HCT116 (cell line): ENCODE results near the gene PXYLP1. TPM values are rescaled to one million over a fixed set of nuclear protein-coding genes. Genes with fewer than 3 reads are reported as not detected.

Source experiments
- ATAC-seq: fragments of 200-7000 bp; cut with Tn5 transposase; 2 replicates; pipeline ENCODE4 v1.9.1; 2020; ENCODE audit warnings: mild to moderate bottlenecking, moderate library complexity
- BruUV-seq: library from RNA; stranded (reverse); fragments of 400-500 nt; replicated peaks from 2 replicates; lab custom pipeline; 2021; lab: Mats Ljungman, UMichigan
- CTCF ChIA-PET: fragments of 300-600 bp; sonication (Branson Sonifier 250); formaldehyde crosslinking; loops from one replicate; lab custom pipeline; 2021; ENCODE audit warnings: antibody characterized with exemption; lab: Charles Lee
- POLR2A ChIA-PET: fragments of 300-600, 350-600 bp; sonication (Branson Sonifier 250); formaldehyde crosslinking; loops from one replicate; lab custom pipeline; 2021; ENCODE audit warnings: antibody characterized with exemption; lab: Charles Lee
- RAD21 ChIA-PET, 2 experiments: fragments of 300-600 bp; sonication (Branson Sonifier 250); formaldehyde crosslinking; loops; one replicate each; lab custom pipeline; 2023; ENCODE audit warnings: low total read pairs in 2 of 2; ENCODE audit not compliant: uncharacterized antibody in 2 of 2, unreplicated experiment in 2 of 2, low non-redundant PET in 1 of 2; lab: Charles Lee
- DNase-seq: peaks from one replicate; pipeline ENCODE4 v3.0.0-alpha.2; 2010; ENCODE audit warnings: low read depth, low spot score
- H2AFZ ChIP-seq: fragments of 200-600 bp; shearing (Covaris generic), sonication (generic); 2 replicates; pipeline ENCODE4 v1.6.1; 2017; ENCODE audit warnings: low read depth, mixed run types, mixed read lengths, antibody characterized with exemption, low read length; ENCODE audit not compliant: poor library complexity, severe bottlenecking
- H3K27ac ChIP-seq: 2 replicates; pipeline ENCODE4 v1.5.1; 2012; ENCODE audit warnings: low read depth, low read length
- H3K27me3 ChIP-seq: fragments of 200-600 bp; sonication (generic); 2 replicates; pipeline ENCODE4 v1.6.1; 2016; ENCODE audit warnings: mixed run types, low read length, mixed read lengths; ENCODE audit not compliant: insufficient read depth
- H3K36me3 ChIP-seq, 2 experiments: fragments of 200-500 bp in 1 of 2; fragments of 200-600 bp in 1 of 2; sonication (Bioruptor generic) in 1 of 2; sonication (generic) in 1 of 2; 2 replicates each; pipeline versions ENCODE4 v1.5.1 to v1.6.1; 2014 to 2016; ENCODE audit warnings: low read length in 2 of 2, inconsistent platforms in 1 of 2, mixed read lengths in 1 of 2, mixed run types in 1 of 2; ENCODE audit not compliant: insufficient read depth in 2 of 2, control insufficient read depth in 1 of 2
- H3K4me1 ChIP-seq, 2 experiments: fragments of 200-600 bp in 1 of 2; sonication (generic) in 1 of 2; 2 replicates each; pipeline versions ENCODE4 v1.5.1 to v1.6.1; 2012 to 2017; ENCODE audit warnings: low read length in 2 of 2, inconsistent platforms in 1 of 2, mild to moderate bottlenecking in 1 of 2, mixed read lengths in 1 of 2, mixed run types in 1 of 2, moderate library complexity in 1 of 2; ENCODE audit not compliant: insufficient read depth in 2 of 2, control insufficient read depth in 1 of 2
- H3K4me2 ChIP-seq: fragments of 200-600 bp; sonication (generic); 2 replicates; pipeline ENCODE4 v1.6.1; 2017; ENCODE audit warnings: mixed run types, low read length, mixed read lengths
- H3K4me3 ChIP-seq, 2 experiments: fragments of 200-600 bp in 1 of 2; sonication (generic) in 1 of 2; replicated peaks in 1 of 2; 2 replicates each; pipeline ENCODE4 v1.5.1; 2011 to 2016; ENCODE audit warnings: low read length in 2 of 2, control low read depth in 1 of 2, low read depth in 1 of 2, mild to moderate bottlenecking in 1 of 2, mixed read lengths in 1 of 2, mixed run types in 1 of 2
- H3K79me2 ChIP-seq: fragments of 200-600 bp; sonication (generic); 2 replicates; pipeline ENCODE4 v1.6.1; 2017; ENCODE audit warnings: mild to moderate bottlenecking, mixed run types, low read length, moderate library complexity, mixed read lengths; ENCODE audit not compliant: insufficient read depth
- H3K9ac ChIP-seq: fragments of 200-600 bp; sonication (generic); 2 replicates; pipeline ENCODE4 v1.6.1; 2016; ENCODE audit warnings: low read length, mixed read lengths
- H3K9me2 ChIP-seq: fragments of 200-600 bp; sonication (generic), shearing (Covaris generic); 2 replicates; pipeline ENCODE4 v1.6.1; 2017; ENCODE audit warnings: mixed run types, mild to moderate bottlenecking, moderate library complexity; ENCODE audit not compliant: insufficient read depth
- H3K9me3 ChIP-seq, 2 experiments: fragments of 200-500 bp in 1 of 2; fragments of 200-600 bp in 1 of 2; sonication (Bioruptor generic) in 1 of 2; sonication (generic) in 1 of 2; 2 replicates each; pipeline ENCODE4 v1.6.1; 2014 to 2017; ENCODE audit warnings: low read length in 2 of 2, mixed read lengths in 2 of 2, inconsistent platforms in 1 of 2, low read depth in 1 of 2, mild to moderate bottlenecking in 1 of 2, mixed run types in 1 of 2, moderate library complexity in 1 of 2; ENCODE audit not compliant: control insufficient read depth in 1 of 2, insufficient read depth in 1 of 2
- H4K20me1 ChIP-seq: fragments of 200-600 bp; sonication (generic), shearing (Covaris generic); 2 replicates; pipeline ENCODE4 v1.6.1; 2017; ENCODE audit warnings: mixed run types, mild to moderate bottlenecking, moderate library complexity; ENCODE audit not compliant: insufficient read depth
- EZH2phosphoT487 ChIP-seq: fragments of 200-600 bp; IDR thresholded peaks from 2 replicates; pipeline ENCODE4 v1.6.1; 2018; ENCODE audit warnings: antibody characterized with exemption, borderline replicate concordance
- POLR2AphosphoS5 ChIP-seq: IDR thresholded peaks from 2 replicates; pipeline ENCODE4 v1.6.1; 2011; ENCODE audit warnings: mild to moderate bottlenecking, low read depth, low read length, moderate library complexity
- RAD21 ChIP-seq: IDR thresholded peaks from 2 replicates; pipeline ENCODE4 v1.6.1; 2012; ENCODE audit warnings: low read depth, mild to moderate bottlenecking
- SIN3A ChIP-seq: IDR thresholded peaks from 2 replicates; pipeline ENCODE4 v1.6.1; 2012; ENCODE audit warnings: low read depth
- ZFX ChIP-seq: fragments of 450-650 bp; IDR thresholded peaks from 2 replicates; pipeline ENCODE4 v1.6.1; 2017
- intact Hi-C: fragments of 100-400 bp; cut with micrococcal nuclease; formaldehyde crosslinking; loops from 2 replicates; pipeline ENCODE4 v1.10.0; 2022
- total RNA-seq: library from RNA; stranded (reverse); gene quantifications from one replicate; pipeline ENCODE4 v1.2.1, GENCODE V29; 2021; ENCODE audit not compliant: unreplicated experiment
- TF ChIP-seq, protein P1 (sequence below): IDR thresholded peaks from 2 replicates; pipeline ENCODE4 v1.6.1; 2011; ENCODE audit warnings: mild to moderate bottlenecking, low read length, moderate library complexity; ENCODE audit not compliant: insufficient replicate concordance; ENCODE audit errors: extremely low read depth

Gene PXYLP1
- total RNA-seq, 1 experiment from 2014 or later, result 15.3 TPM

DNA sequence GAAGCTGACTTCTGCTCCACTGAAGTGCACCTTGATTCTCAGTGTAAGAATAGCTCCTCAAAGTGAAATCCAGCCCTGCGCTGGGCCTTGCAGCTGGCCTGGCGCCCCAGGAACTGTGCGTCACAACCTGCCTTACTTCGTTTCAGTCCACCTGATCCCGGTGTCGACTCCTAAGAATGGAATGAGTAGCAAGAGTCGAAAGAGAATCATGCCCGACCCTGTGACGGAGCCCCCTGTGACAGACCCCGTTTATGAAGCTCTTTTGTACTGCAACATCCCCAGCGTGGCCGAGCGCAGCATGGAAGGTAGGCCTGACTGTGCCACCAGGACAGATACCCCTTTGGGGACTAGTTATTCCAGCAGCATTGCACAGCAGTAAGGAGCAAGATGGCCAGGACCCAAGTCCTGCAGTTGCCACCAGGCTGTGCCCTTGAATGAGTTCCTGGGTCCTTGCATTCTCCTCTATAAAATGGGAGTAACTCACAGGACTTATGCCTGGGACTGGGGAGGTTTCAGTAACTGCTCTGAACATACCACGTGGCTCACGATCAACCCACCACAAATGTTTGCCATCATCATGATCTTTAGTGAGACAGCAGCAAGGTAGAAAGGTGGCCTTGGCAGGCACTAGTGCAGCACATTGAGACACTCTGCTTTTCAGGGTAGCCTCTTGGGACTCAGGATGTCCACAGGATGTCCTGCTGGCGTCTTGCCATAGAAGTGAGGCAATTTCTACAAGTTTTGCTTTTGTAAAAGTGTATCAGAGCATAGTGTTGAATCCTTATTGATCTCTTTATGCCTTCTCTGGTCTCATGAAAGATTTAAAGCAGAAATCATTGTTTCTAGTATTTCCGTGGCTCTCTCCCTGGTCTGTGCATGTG is 46.8 kb downstream of the PXYLP1 start:
- no peak overlapping the region for H3K4me3 ChIP-seq
- TF ChIP-seq EZH2phosphoT487 (no peak), SIN3A (no peak), ZFX (no peak), RAD21 (no peak), POLR2AphosphoS5 (no peak)
- TF ChIP-seq, protein P1, sequence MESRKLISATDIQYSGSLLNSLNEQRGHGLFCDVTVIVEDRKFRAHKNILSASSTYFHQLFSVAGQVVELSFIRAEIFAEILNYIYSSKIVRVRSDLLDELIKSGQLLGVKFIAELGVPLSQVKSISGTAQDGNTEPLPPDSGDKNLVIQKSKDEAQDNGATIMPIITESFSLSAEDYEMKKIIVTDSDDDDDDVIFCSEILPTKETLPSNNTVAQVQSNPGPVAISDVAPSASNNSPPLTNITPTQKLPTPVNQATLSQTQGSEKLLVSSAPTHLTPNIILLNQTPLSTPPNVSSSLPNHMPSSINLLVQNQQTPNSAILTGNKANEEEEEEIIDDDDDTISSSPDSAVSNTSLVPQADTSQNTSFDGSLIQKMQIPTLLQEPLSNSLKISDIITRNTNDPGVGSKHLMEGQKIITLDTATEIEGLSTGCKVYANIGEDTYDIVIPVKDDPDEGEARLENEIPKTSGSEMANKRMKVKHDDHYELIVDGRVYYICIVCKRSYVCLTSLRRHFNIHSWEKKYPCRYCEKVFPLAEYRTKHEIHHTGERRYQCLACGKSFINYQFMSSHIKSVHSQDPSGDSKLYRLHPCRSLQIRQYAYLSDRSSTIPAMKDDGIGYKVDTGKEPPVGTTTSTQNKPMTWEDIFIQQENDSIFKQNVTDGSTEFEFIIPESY, result no peak
- TF ChIP-seq, all 23 proteins: peak for 0
- CTCF ChIA-PET, result no interaction called here
- RAD21 ChIA-PET, result no interaction called here
- BruUV-seq, result no TSS peak
- Histone ChIP-seq H4K20me1 (no peaks in the 10 kb centered on the region), H3K9me2 (no peaks in the 10 kb centered on the region), H3K36me3 (no peaks in the 10 kb centered on the region), H3K27me3 (no peaks in the 10 kb centered on the region), H3K79me2 (no peaks in the 10 kb centered on the region), H3K9ac (no peak overlapping the region), H3K4me1 (no peaks in the 10 kb centered on the region), H3K9me3 (no peaks in the 10 kb centered on the region), H2AFZ (no peak overlapping the region), H3K4me2 (no peak overlapping the region), H3K27ac (no peak overlapping the region)
- ATAC-seq, result no peak
- DNase-seq, result no peak
- POLR2A ChIA-PET, result no interaction called here
- intact Hi-C loops, result loop anchor here (5.0 kb wide), 1 partner anchor 266 kb away; no protein-coding TSS in a partner anchor
